Suprapubic skin (tissue), 4 donors: ENCODE data around the gene DCTN5.

Experiments
- CTCF ChIP-seq, 2 donors: fragments of 200-600 bp in 1 of 2; fragments of 450-650 bp in 1 of 2; sonication (generic) in 1 of 2; IDR thresholded peaks; one replicate each; pipeline ENCODE4 v1.5.1; 2016 to 2019; ENCODE audit warnings: antibody characterized with exemption in 2 of 2, mild to moderate bottlenecking in 1 of 2, moderate library complexity in 1 of 2
- EP300 ChIP-seq: sonication (generic); formaldehyde crosslinking; IDR thresholded peaks from one replicate; pipeline ENCODE4 v1.6.1; 2017; ENCODE audit warnings: antibody characterized with exemption
- POLR2AphosphoS5 ChIP-seq, 3 donors: sonication (generic); formaldehyde crosslinking; IDR thresholded peaks; one replicate each; pipeline ENCODE4 v1.6.1; 2017; ENCODE audit warnings: antibody characterized with exemption in 3 of 3

DNA sequence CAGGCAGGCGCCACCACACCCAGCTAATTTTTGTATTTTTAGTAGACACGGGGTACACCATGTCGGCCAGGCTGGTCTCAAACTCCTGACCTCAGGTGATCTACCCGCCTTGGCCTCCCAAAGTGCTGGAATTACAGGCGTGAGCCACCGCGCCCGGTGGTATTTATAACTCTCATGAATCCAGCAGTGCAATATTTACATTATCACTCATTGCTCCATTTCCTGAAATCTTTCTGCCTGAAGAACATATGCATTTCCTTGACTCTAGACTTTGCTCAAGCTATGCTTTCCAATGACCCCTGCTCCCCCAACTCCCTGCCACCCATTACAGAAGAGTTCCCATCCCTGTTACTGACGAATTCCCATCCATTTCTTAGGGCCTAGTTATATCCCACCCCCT, 25.5 kb upstream of the DCTN5 start:
- TF ChIP-seq CTCF (IDR thresholded peaks at IDR 0.05), result no peak
- no peak for TF ChIP-seq EP300
- TF ChIP-seq POLR2AphosphoS5 (IDR thresholded peaks at IDR 0.05), result no peak
